ENCODE measurements around the gene USP10.
A peak's percentile ranks its signal among the peaks of the same experiment; 100 is the strongest.

The USP10 gene, protein sequence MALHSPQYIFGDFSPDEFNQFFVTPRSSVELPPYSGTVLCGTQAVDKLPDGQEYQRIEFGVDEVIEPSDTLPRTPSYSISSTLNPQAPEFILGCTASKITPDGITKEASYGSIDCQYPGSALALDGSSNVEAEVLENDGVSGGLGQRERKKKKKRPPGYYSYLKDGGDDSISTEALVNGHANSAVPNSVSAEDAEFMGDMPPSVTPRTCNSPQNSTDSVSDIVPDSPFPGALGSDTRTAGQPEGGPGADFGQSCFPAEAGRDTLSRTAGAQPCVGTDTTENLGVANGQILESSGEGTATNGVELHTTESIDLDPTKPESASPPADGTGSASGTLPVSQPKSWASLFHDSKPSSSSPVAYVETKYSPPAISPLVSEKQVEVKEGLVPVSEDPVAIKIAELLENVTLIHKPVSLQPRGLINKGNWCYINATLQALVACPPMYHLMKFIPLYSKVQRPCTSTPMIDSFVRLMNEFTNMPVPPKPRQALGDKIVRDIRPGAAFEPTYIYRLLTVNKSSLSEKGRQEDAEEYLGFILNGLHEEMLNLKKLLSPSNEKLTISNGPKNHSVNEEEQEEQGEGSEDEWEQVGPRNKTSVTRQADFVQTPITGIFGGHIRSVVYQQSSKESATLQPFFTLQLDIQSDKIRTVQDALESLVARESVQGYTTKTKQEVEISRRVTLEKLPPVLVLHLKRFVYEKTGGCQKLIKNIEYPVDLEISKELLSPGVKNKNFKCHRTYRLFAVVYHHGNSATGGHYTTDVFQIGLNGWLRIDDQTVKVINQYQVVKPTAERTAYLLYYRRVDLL

DNA sequence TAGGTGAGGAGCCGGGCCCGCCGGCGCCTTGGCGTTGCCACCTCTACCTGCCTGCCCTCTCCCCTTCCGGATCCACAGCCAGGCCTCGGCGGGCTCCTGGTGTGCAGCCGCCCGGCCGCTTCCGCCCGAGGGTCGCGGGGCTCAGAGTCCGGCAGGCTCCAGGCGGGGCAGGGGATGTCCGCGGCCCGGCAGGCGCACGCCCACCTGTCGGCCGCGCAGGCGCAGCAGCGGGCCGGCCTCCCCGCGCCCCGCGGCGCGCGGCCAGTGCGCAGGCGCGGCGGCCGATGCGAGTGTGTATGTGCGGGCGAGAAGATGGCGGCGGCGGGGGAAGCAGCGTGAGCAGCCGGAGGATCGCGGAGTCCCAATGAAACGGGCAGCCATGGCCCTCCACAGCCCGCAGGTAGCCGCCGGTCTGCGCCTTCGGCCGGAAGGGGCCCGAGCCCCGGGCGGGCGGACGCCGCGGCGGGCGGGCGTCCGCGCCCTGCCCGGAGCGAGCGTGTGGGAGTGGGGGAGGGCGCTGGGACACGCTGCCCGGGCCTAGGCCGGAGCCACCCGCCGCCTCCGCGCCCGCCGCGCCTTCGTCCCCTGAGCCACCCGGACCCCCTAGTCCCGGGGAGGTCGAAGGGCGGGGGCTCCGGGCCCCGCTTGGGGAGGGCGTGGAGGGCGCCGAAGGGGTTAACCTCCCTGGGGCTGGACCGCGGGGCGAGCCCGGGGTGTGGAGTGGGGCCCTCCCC lies at the start of gene USP10:
USP10 (plus strand) TSS at position 289 of the 734 bp plus-strand sequence; CDS start at position 380, 91 bp downstream.
- peak within 1 kb of the TSS; percentile 88 for H3K4me3 ChIP-seq (ENCODE audit: low read depth, low read length)
- peak within 1 kb of the TSS; percentile 92 for H3K27ac ChIP-seq (ENCODE audit: low read depth, low read length)
- H3K4me1 ChIP-seq (ENCODE audit: control insufficient read depth, insufficient read depth, low read length): peaks cover 22% of the 10 kb centered on the region
- H3K9me3 ChIP-seq (ENCODE audit: control insufficient read depth, insufficient read depth, low read depth, low read length): no peaks in the 10 kb centered on the region
- H3K9ac ChIP-seq (ENCODE audit: low read length): peak within 1 kb of the TSS; percentile 95
- no peaks in the 10 kb centered on the region for H3K27me3 ChIP-seq (ENCODE audit: control insufficient read depth, insufficient read depth, low read length)
- H3K36me3 ChIP-seq (ENCODE audit: control insufficient read depth, insufficient read depth, low read length): no peaks in the 10 kb centered on the region

DNA sequence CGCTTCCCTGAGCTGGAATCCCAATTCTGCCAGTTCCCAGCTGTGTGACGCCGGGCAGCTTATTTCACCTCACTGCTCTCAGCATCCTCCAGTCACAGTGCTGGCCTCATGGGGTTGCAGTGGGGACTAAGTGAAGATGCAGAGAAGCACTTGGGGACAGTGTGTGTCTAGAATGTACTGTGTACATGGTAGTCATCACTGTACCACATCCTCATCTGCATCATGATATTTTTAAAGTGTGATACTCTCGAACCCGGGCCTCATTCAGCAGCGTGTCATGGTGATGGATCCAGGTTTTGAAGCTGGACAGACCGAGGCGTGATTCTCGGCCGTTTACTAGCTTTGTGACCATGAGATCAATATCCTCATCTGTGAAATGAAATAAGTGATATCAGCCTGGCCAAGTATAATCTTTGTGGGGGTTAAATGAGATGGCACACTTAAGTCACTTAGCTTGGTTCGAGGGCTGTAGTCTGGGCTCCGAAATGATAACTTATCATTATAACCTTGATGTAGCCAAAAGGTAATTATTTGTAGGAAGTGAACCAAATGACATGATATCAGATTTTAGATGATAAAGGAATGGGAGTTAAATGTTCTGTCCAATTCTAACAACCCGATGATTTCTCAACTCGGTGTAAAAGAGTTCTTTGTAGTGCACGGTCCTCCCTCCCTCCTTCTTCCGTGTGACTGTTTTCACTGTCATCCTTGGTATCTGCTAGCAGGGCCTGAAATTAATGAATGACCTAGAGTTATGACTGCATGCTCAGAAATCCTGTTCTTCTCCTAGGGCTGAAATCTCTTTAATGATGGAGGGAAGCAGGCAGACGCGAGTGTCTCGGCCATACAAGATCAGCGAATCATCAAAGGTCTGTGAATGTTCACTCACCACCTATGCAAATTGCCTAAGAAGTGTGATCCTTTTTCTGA lies 49.5 kb upstream of the USP10 start:
- peaks cover 7% of the 10 kb centered on the region for H3K4me1 ChIP-seq (ENCODE audit: control insufficient read depth, insufficient read depth, low read length)
- no peak overlapping the region for H3K27ac ChIP-seq (ENCODE audit: low read depth, low read length)
- no peak overlapping the region for H3K4me3 ChIP-seq (ENCODE audit: low read depth, low read length)
- H3K36me3 ChIP-seq (ENCODE audit: control insufficient read depth, insufficient read depth, low read length): peaks cover 9% of the 10 kb centered on the region
- H3K9ac ChIP-seq (ENCODE audit: low read length): no peak overlapping the region
- no peaks in the 10 kb centered on the region for H3K9me3 ChIP-seq (ENCODE audit: control insufficient read depth, insufficient read depth, low read depth, low read length)
- peaks cover 22% of the 10 kb centered on the region for H3K27me3 ChIP-seq (ENCODE audit: control insufficient read depth, insufficient read depth, low read length)

DNA sequence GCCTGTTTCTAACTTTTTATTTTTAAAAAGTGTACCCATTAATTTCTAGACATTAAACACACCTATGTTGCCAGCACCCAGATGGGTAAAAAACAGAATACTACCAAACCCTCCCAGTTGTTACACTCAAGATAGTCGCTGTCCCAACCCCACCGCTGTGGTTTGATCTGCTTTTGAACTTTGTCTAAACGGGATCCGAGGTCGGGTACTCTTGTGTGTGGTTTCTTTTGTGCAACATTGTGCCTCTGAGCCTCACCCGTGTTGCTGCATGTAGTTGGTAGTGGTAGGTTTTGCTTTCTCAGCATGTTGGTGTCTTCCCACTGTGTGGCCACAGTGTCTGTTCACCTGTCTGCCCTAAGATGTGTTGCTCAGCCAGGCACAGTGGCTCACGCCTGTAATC lies 47.2 kb upstream of the USP10 start:
- Histone ChIP-seq H3K4me1 (ENCODE audit: control insufficient read depth, insufficient read depth, low read length) (peaks cover 7% of the 10 kb centered on the region), H3K27me3 (ENCODE audit: control insufficient read depth, insufficient read depth, low read length) (peaks cover 20% of the 10 kb centered on the region), H3K9ac (ENCODE audit: low read length) (no peak overlapping the region), H3K9me3 (ENCODE audit: control insufficient read depth, insufficient read depth, low read depth, low read length) (no peaks in the 10 kb centered on the region), H3K4me3 (ENCODE audit: low read depth, low read length) (no peak overlapping the region), H3K36me3 (ENCODE audit: control insufficient read depth, insufficient read depth, low read length) (peaks cover 19% of the 10 kb centered on the region), H3K27ac (ENCODE audit: low read depth, low read length) (no peak overlapping the region)

DNA sequence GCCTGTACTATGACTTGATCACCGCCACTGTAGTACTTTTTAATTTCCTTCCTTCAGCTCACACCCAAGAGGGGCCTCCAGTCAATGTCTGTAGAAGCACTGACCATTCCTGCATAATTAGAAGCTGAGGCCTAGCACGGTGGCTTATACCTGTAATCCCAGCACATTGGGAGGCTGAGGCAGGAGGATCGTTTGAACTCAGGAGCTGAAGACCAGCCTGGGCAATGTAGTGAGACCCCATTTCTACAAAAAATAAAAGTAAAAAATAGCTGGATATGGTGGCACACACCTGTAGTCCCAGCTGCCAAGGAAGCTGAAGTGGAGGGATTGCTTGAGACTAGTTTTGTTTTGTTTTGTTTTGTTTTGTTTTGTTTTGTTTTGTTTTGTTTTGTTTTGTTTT lies 45.6 kb upstream of the USP10 start:
- Histone ChIP-seq H3K36me3 (ENCODE audit: control insufficient read depth, insufficient read depth, low read length) (peaks cover 33% of the 10 kb centered on the region), H3K4me1 (ENCODE audit: control insufficient read depth, insufficient read depth, low read length) (peaks cover 4% of the 10 kb centered on the region), H3K27ac (ENCODE audit: low read depth, low read length) (no peak overlapping the region), H3K9me3 (ENCODE audit: control insufficient read depth, insufficient read depth, low read depth, low read length) (no peaks in the 10 kb centered on the region), H3K4me3 (ENCODE audit: low read depth, low read length) (no peak overlapping the region), H3K9ac (ENCODE audit: low read length) (no peak overlapping the region), H3K27me3 (ENCODE audit: control insufficient read depth, insufficient read depth, low read length) (peaks cover 11% of the 10 kb centered on the region)

DNA sequence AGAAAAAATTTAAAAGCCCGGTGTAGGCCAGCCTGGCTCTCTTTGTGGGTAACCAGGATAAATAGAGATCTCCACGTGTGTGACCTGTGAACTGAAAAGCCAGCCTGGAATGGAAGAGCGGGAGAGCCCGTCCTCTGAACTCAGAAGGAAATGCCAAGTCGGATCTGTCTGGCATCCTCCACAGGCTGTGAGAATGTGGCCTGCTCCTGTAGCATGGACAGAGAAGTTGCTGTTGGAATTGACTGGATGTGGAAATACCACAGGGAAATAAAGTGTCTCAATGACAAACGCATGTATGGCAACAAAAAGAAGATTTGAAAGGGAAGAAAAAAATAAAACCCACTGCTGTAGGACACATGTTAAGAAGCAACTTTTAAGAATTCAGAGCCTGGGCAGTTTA lies 44.8 kb upstream of the USP10 start:
- Histone ChIP-seq H3K27ac (ENCODE audit: low read depth, low read length) (no peak overlapping the region), H3K9me3 (ENCODE audit: control insufficient read depth, insufficient read depth, low read depth, low read length) (no peaks in the 10 kb centered on the region), H3K36me3 (ENCODE audit: control insufficient read depth, insufficient read depth, low read length) (peaks cover 41% of the 10 kb centered on the region), H3K4me3 (ENCODE audit: low read depth, low read length) (no peak overlapping the region), H3K27me3 (ENCODE audit: control insufficient read depth, insufficient read depth, low read length) (peaks cover 5% of the 10 kb centered on the region; the same call in 1 of the 2 replicates), H3K9ac (ENCODE audit: low read length) (no peak overlapping the region), H3K4me1 (ENCODE audit: control insufficient read depth, insufficient read depth, low read length) (no peaks in the 10 kb centered on the region)

DNA sequence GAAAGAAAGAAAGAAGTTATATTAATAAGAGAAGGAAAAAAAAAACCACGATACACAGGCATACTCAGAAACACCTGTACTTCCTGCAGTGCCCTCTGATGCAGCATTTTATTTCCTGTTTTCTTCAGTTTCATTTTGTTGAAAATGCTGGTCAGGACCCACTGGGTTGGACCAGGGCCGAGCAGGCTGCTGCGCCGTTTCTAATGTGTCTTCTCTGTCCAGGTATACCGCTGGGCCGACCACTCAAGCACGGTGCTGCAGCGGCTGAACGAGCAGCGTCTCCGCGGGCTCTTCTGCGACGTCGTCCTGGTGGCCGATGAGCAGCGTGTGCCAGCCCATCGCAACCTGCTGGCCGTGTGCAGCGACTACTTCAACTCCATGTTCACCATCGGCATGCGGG lies 43.2 kb upstream of the USP10 start:
- Histone ChIP-seq H3K36me3 (ENCODE audit: control insufficient read depth, insufficient read depth, low read length) (peaks cover 55% of the 10 kb centered on the region), H3K4me1 (ENCODE audit: control insufficient read depth, insufficient read depth, low read length) (no peaks in the 10 kb centered on the region), H3K27me3 (ENCODE audit: control insufficient read depth, insufficient read depth, low read length) (no peaks in the 10 kb centered on the region), H3K9ac (ENCODE audit: low read length) (no peak overlapping the region), H3K27ac (ENCODE audit: low read depth, low read length) (no peak overlapping the region), H3K9me3 (ENCODE audit: control insufficient read depth, insufficient read depth, low read depth, low read length) (no peaks in the 10 kb centered on the region), H3K4me3 (ENCODE audit: low read depth, low read length) (no peak overlapping the region)

DNA sequence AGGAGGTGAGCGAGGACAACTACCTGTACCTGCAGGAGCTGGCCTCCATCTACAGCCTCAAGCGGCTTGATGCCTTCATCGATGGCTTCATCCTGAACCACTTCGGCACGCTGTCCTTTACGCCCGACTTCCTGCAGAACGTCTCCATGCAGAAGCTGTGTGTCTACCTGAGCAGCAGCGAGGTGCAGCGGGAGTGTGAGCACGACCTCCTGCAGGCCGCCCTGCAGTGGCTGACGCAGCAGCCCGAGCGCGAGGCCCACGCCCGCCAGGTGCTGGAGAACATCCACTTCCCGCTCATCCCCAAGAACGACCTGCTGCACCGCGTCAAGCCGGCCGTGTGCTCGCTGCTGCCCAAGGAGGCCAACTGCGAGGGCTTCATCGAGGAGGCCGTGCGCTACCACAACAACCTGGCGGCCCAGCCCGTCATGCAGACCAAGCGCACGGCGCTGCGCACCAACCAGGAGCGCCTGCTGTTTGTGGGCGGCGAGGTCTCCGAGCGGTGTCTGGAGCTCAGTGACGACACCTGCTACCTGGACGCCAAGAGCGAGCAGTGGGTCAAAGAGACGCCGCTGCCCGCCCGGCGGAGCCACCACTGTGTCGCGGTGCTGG lies 42.5 kb upstream of the USP10 start:
- Histone ChIP-seq H3K36me3 (ENCODE audit: control insufficient read depth, insufficient read depth, low read length) (peaks cover 62% of the 10 kb centered on the region), H3K27ac (ENCODE audit: low read depth, low read length) (no peak overlapping the region), H3K9me3 (ENCODE audit: control insufficient read depth, insufficient read depth, low read depth, low read length) (no peaks in the 10 kb centered on the region), H3K27me3 (ENCODE audit: control insufficient read depth, insufficient read depth, low read length) (no peaks in the 10 kb centered on the region), H3K4me3 (ENCODE audit: low read depth, low read length) (no peak overlapping the region), H3K4me1 (ENCODE audit: control insufficient read depth, insufficient read depth, low read length) (no peaks in the 10 kb centered on the region), H3K9ac (ENCODE audit: low read length) (no peak overlapping the region)

DNA sequence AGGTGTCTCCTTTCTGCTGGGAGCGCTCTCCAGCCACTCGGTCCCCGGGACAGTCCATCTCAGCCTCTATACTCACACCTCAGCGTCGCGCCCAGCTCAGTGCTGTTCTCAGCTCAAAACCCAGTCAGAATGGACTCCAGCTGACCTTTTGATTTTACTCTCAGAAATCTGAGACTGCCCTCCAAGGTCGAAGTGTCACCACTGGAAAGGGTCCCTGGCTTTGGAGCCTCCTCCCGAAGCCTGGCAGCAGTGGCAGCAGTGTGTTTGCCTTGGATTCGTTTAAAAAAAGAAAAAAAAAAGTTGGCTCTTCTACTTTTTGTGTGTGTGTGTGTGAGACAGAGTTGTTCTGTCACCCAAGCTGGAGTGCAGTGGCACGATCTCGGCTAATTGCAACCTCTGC lies 41.1 kb upstream of the USP10 start:
- Histone ChIP-seq H3K27ac (ENCODE audit: low read depth, low read length) (no peak overlapping the region), H3K9ac (ENCODE audit: low read length) (no peak overlapping the region), H3K9me3 (ENCODE audit: control insufficient read depth, insufficient read depth, low read depth, low read length) (no peaks in the 10 kb centered on the region), H3K27me3 (ENCODE audit: control insufficient read depth, insufficient read depth, low read length) (no peaks in the 10 kb centered on the region), H3K4me3 (ENCODE audit: low read depth, low read length) (no peak overlapping the region), H3K36me3 (ENCODE audit: control insufficient read depth, insufficient read depth, low read length) (peaks cover 65% of the 10 kb centered on the region), H3K4me1 (ENCODE audit: control insufficient read depth, insufficient read depth, low read length) (0 out of 2 replicates have a peak, but pooled peaks cover 4% of the 10 kb centered on the region)

DNA sequence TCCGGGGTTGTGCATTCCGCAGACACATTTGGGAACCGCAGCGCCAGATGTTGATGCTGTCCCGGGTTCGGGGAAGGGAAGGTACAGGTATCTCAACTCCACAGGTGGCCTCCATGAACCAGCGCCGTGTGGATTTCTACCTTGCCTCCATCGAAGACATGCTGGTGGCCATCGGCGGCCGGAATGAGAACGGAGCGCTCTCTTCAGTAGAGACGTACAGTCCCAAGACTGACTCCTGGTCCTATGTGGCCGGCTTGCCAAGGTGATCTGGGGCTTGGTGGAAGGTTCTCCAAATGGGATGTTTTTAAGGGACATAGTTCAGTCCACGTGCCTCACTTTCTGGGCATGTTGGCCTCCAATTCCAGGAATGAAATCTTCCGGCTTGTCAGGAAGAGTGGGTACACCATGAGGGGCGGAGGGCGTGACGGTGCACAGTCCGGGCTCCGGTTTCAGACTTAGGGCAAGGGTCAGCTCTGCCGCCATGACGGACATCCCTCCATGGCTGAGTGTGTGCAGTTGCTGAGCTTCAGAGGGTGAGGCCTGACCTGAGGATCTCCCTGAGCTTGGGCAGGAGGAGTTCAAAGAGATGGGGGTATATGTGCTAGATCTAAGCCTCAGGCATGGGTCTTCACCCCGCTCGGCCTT lies 40.0 kb upstream of the USP10 start:
- no peak overlapping the region for H3K9ac ChIP-seq (ENCODE audit: low read length)
- no peak overlapping the region for H3K27ac ChIP-seq (ENCODE audit: low read depth, low read length)
- 0 out of 2 replicates have a peak, but pooled peaks cover 5% of the 10 kb centered on the region for H3K4me1 ChIP-seq (ENCODE audit: control insufficient read depth, insufficient read depth, low read length)
- no peak overlapping the region for H3K4me3 ChIP-seq (ENCODE audit: low read depth, low read length)
- H3K27me3 ChIP-seq (ENCODE audit: control insufficient read depth, insufficient read depth, low read length): no peaks in the 10 kb centered on the region
- H3K9me3 ChIP-seq (ENCODE audit: control insufficient read depth, insufficient read depth, low read depth, low read length): no peaks in the 10 kb centered on the region
- H3K36me3 ChIP-seq (ENCODE audit: control insufficient read depth, insufficient read depth, low read length): peaks cover 66% of the 10 kb centered on the region
